Keratinocyte (primary cell): ENCODE results near the gene TRIM14.

Source experiments
- CTCF ChIP-seq, 3 experiments: IDR thresholded peaks in 1 of 3; conservative IDR thresholded peaks in 1 of 3; optimal IDR thresholded peaks in 1 of 3; 2 replicates in 2 of 3; 3 replicates in 1 of 3; pipeline versions ENCODE3 to v1.5.1; 2011; ENCODE audit warnings: low read length in 3 of 3, mild to moderate bottlenecking in 3 of 3, moderate library complexity in 2 of 3, control low read depth in 1 of 3, inconsistent platforms in 1 of 3; ENCODE audit not compliant: insufficient read depth in 2 of 3; ENCODE audit errors: extremely low read depth in 1 of 3
- EZH2 ChIP-seq: IDR thresholded peaks from one replicate; pipeline ENCODE4 v1.6.1; 2012; ENCODE audit warnings: inconsistent platforms, mild to moderate bottlenecking, low read length, moderate library complexity

- TF ChIP-seq CTCF (optimal IDR thresholded peaks at IDR 0.05 in 1 of 3, IDR thresholded peaks at IDR 0.05 in 1 of 3, conservative IDR thresholded peaks at IDR 0.05 in 1 of 3; ENCODE audit: extremely low read depth in 1 of 3, insufficient read depth in 2 of 3, low read length in 3 of 3), result no peak
- TF ChIP-seq EZH2, result no peak
These were observed 35.9 kb downstream of the TRIM14 start for GRCh38 chr9:98083061-98083501.
